ENCODE measurements around the gene SPIRE2. TPM values are rescaled to one million over a fixed set of nuclear protein-coding genes. Genes with fewer than 3 reads are reported as not detected.
A peak's percentile ranks its signal among the peaks of the same experiment; 100 is the strongest.

Gene SPIRE2
- total RNA-seq, 1 experiment from 2014 or later: 1.0 TPM

GRCh38 chr16:89861648-89862047 lies 33.4 kb downstream of the SPIRE2 start:
- DNase-seq: no peak
- Histone ChIP-seq H4K20me1 (ENCODE audit: insufficient read depth, low read depth, low read length) (peaks cover 15% of the 10 kb centered on the region; the same call in 1 of the 2 replicates), H3K9me2 (replicated peaks; ENCODE audit: insufficient read depth, low read length) (no peaks in the 10 kb centered on the region), H3K9ac (ENCODE audit: low read length) (no peak overlapping the region), H3K4me3 (ENCODE audit: low read length) (no peak overlapping the region), H3K4me1 (ENCODE audit: low read length) (peaks cover 22% of the 10 kb centered on the region), H3K27ac (ENCODE audit: low read length) (no peak overlapping the region), H3K4me2 (ENCODE audit: low read depth, low read length, poor library complexity, severe bottlenecking) (no peak overlapping the region), H3K36me3 (ENCODE audit: insufficient read depth, low read length) (no peaks in the 10 kb centered on the region), H3K9me3 (ENCODE audit: low read length) (no peaks in the 10 kb centered on the region), H3K79me2 (ENCODE audit: low read length) (no peaks in the 10 kb centered on the region), H2AFZ (ENCODE audit: low read length) (no peak overlapping the region), H3K27me3 (ENCODE audit: low read length) (no peaks in the 10 kb centered on the region)

GRCh38 chr16:89862732-89863131 lies 34.5 kb downstream of the SPIRE2 start:
- peaks cover 15% of the 10 kb centered on the region; the same call in 1 of the 2 replicates for H4K20me1 ChIP-seq (ENCODE audit: insufficient read depth, low read depth, low read length)
- H3K9me3 ChIP-seq (ENCODE audit: low read length): no peaks in the 10 kb centered on the region
- no peak overlapping the region for H2AFZ ChIP-seq (ENCODE audit: low read length)
- H3K9me2 ChIP-seq (replicated peaks; ENCODE audit: insufficient read depth, low read length): no peaks in the 10 kb centered on the region
- H3K4me3 ChIP-seq (ENCODE audit: low read length): no peak overlapping the region
- no peak for DNase-seq
- H3K79me2 ChIP-seq (ENCODE audit: low read length): no peaks in the 10 kb centered on the region
- no peak overlapping the region for H3K9ac ChIP-seq (ENCODE audit: low read length)
- H3K36me3 ChIP-seq (ENCODE audit: insufficient read depth, low read length): no peaks in the 10 kb centered on the region
- no peak overlapping the region for H3K27ac ChIP-seq (ENCODE audit: low read length)
- H3K27me3 ChIP-seq (ENCODE audit: low read length): no peaks in the 10 kb centered on the region
- no peak overlapping the region for H3K4me2 ChIP-seq (ENCODE audit: low read depth, low read length, poor library complexity, severe bottlenecking)
- peaks cover 20% of the 10 kb centered on the region for H3K4me1 ChIP-seq (ENCODE audit: low read length)

GRCh38 chr16:89863741-89864526 lies 35.7 kb downstream of the SPIRE2 start:
- Histone ChIP-seq H3K4me3 (ENCODE audit: low read length) (peak overlapping the region; percentile 50; the same call in 1 of the 2 replicates), H3K9me3 (ENCODE audit: low read length) (peaks cover 6% of the 10 kb centered on the region)

GRCh38 chr16:89864527-89864820 lies 36.2 kb downstream of the SPIRE2 start:
- peak overlapping the region; percentile 38; the same call in 1 of the 2 replicates for H2AFZ ChIP-seq (ENCODE audit: low read length)
- peaks cover 6% of the 10 kb centered on the region for H3K9me3 ChIP-seq (ENCODE audit: low read length)
- no peaks in the 10 kb centered on the region for H3K27me3 ChIP-seq (ENCODE audit: low read length)
- H4K20me1 ChIP-seq (ENCODE audit: insufficient read depth, low read depth, low read length): peaks cover 15% of the 10 kb centered on the region; the same call in 1 of the 2 replicates
- no peak overlapping the region for H3K27ac ChIP-seq (ENCODE audit: low read length)
- no peaks in the 10 kb centered on the region for H3K36me3 ChIP-seq (ENCODE audit: insufficient read depth, low read length)
- H3K9ac ChIP-seq (ENCODE audit: low read length): peak overlapping the region; percentile 49; the same call in 1 of the 2 replicates
- H3K9me2 ChIP-seq (replicated peaks; ENCODE audit: insufficient read depth, low read length): no peaks in the 10 kb centered on the region
- H3K4me2 ChIP-seq (ENCODE audit: low read depth, low read length, poor library complexity, severe bottlenecking): peak overlapping the region; percentile 68
- H3K79me2 ChIP-seq (ENCODE audit: low read length): no peaks in the 10 kb centered on the region
- DNase-seq: no peak
- H3K4me1 ChIP-seq (ENCODE audit: low read length): peaks cover 20% of the 10 kb centered on the region
- peak overlapping the region; percentile 50; the same call in 1 of the 2 replicates for H3K4me3 ChIP-seq (ENCODE audit: low read length)

More at GRCh38 chr16:89863741-89864526, 35.7 kb downstream of the SPIRE2 start:
- Histone ChIP-seq H3K27me3 (ENCODE audit: low read length) (no peaks in the 10 kb centered on the region), H3K79me2 (ENCODE audit: low read length) (no peaks in the 10 kb centered on the region), H2AFZ (ENCODE audit: low read length) (peak overlapping the region; percentile 38; the same call in 1 of the 2 replicates), H3K4me2 (ENCODE audit: low read depth, low read length, poor library complexity, severe bottlenecking) (peak overlapping the region; percentile 68), H4K20me1 (ENCODE audit: insufficient read depth, low read depth, low read length) (peaks cover 15% of the 10 kb centered on the region; the same call in 1 of the 2 replicates), H3K27ac (ENCODE audit: low read length) (no peak overlapping the region), H3K4me1 (ENCODE audit: low read length) (peaks cover 20% of the 10 kb centered on the region), H3K9ac (ENCODE audit: low read length) (peak overlapping the region; percentile 49), H3K36me3 (ENCODE audit: insufficient read depth, low read length) (no peaks in the 10 kb centered on the region), H3K9me2 (replicated peaks; ENCODE audit: insufficient read depth, low read length) (no peaks in the 10 kb centered on the region)
- DNase-seq: peak; percentile 56

GRCh38 chr16:89867918-89868317 lies 39.6 kb downstream of the SPIRE2 start:
- DNase-seq: no peak

GRCh38 chr16:89869911-89870310 lies 41.6 kb downstream of the SPIRE2 start:
- DNase-seq: no peak
- Histone ChIP-seq H3K79me2 (ENCODE audit: low read length) (peaks cover 7% of the 10 kb centered on the region), H3K9me2 (replicated peaks; ENCODE audit: insufficient read depth, low read length) (no peaks in the 10 kb centered on the region), H3K4me1 (ENCODE audit: low read length) (peaks cover 18% of the 10 kb centered on the region), H4K20me1 (ENCODE audit: insufficient read depth, low read depth, low read length) (peaks cover 7% of the 10 kb centered on the region), H3K9ac (ENCODE audit: low read length) (no peak overlapping the region), H3K4me2 (ENCODE audit: low read depth, low read length, poor library complexity, severe bottlenecking) (no peak overlapping the region), H2AFZ (ENCODE audit: low read length) (no peak overlapping the region), H3K36me3 (ENCODE audit: insufficient read depth, low read length) (peaks cover 3% of the 10 kb centered on the region), H3K27me3 (ENCODE audit: low read length) (no peaks in the 10 kb centered on the region), H3K27ac (ENCODE audit: low read length) (no peak overlapping the region), H3K4me3 (ENCODE audit: low read length) (no peak overlapping the region), H3K9me3 (ENCODE audit: low read length) (peaks cover 6% of the 10 kb centered on the region)

More at GRCh38 chr16:89867918-89868317, 39.6 kb downstream of the SPIRE2 start:
- no peak overlapping the region for H3K4me2 ChIP-seq (ENCODE audit: low read depth, low read length, poor library complexity, severe bottlenecking)
- H4K20me1 ChIP-seq (ENCODE audit: insufficient read depth, low read depth, low read length): 0 out of 2 replicates have a peak, but pooled peaks cover 5% of the 10 kb centered on the region
- no peak overlapping the region for H3K4me3 ChIP-seq (ENCODE audit: low read length)
- no peak overlapping the region for H3K27ac ChIP-seq (ENCODE audit: low read length)
- H3K36me3 ChIP-seq (ENCODE audit: insufficient read depth, low read length): no peaks in the 10 kb centered on the region
- H3K27me3 ChIP-seq (ENCODE audit: low read length): no peaks in the 10 kb centered on the region
- H3K9ac ChIP-seq (ENCODE audit: low read length): no peak overlapping the region
- no peaks in the 10 kb centered on the region for H3K9me2 ChIP-seq (replicated peaks; ENCODE audit: insufficient read depth, low read length)
- H3K9me3 ChIP-seq (ENCODE audit: low read length): peaks cover 6% of the 10 kb centered on the region
- H2AFZ ChIP-seq (ENCODE audit: low read length): no peak overlapping the region
- no peaks in the 10 kb centered on the region for H3K79me2 ChIP-seq (ENCODE audit: low read length)
- H3K4me1 ChIP-seq (ENCODE audit: low read length): peaks cover 24% of the 10 kb centered on the region

- H3K27me3 ChIP-seq (ENCODE audit: low read length): no peaks in the 10 kb centered on the region
- peaks cover 12% of the 10 kb centered on the region for H3K79me2 ChIP-seq (ENCODE audit: low read length)
- H4K20me1 ChIP-seq (ENCODE audit: insufficient read depth, low read depth, low read length): peaks cover 11% of the 10 kb centered on the region
- H3K9ac ChIP-seq (ENCODE audit: low read length): no peak overlapping the region
- H3K27ac ChIP-seq (ENCODE audit: low read length): no peak overlapping the region
- H3K4me3 ChIP-seq (ENCODE audit: low read length): no peak overlapping the region
- no peaks in the 10 kb centered on the region for H3K9me2 ChIP-seq (replicated peaks; ENCODE audit: insufficient read depth, low read length)
- peaks cover 19% of the 10 kb centered on the region for H3K4me1 ChIP-seq (ENCODE audit: low read length)
- peaks cover 8% of the 10 kb centered on the region for H3K36me3 ChIP-seq (ENCODE audit: insufficient read depth, low read length)
- no peak overlapping the region for H2AFZ ChIP-seq (ENCODE audit: low read length)
- H3K4me2 ChIP-seq (ENCODE audit: low read depth, low read length, poor library complexity, severe bottlenecking): no peak overlapping the region
- peaks cover 6% of the 10 kb centered on the region for H3K9me3 ChIP-seq (ENCODE audit: low read length)
- no peak for DNase-seq
These were observed 42.2 kb downstream of the SPIRE2 start for GRCh38 chr16:89870440-89870839.

- Histone ChIP-seq H3K4me3 (ENCODE audit: low read length) (no peak overlapping the region), H4K20me1 (ENCODE audit: insufficient read depth, low read depth, low read length) (peaks cover 18% of the 10 kb centered on the region), H3K4me1 (ENCODE audit: low read length) (peaks cover 19% of the 10 kb centered on the region), H3K4me2 (ENCODE audit: low read depth, low read length, poor library complexity, severe bottlenecking) (no peak overlapping the region), H3K9ac (ENCODE audit: low read length) (no peak overlapping the region; the same call in 1 of the 2 replicates), H3K27me3 (ENCODE audit: low read length) (no peaks in the 10 kb centered on the region), H3K27ac (ENCODE audit: low read length) (no peak overlapping the region), H3K9me3 (ENCODE audit: low read length) (peaks cover 6% of the 10 kb centered on the region), H3K9me2 (replicated peaks; ENCODE audit: insufficient read depth, low read length) (no peaks in the 10 kb centered on the region), H3K36me3 (ENCODE audit: insufficient read depth, low read length) (peaks cover 14% of the 10 kb centered on the region), H2AFZ (ENCODE audit: low read length) (no peak overlapping the region), H3K79me2 (ENCODE audit: low read length) (peaks cover 22% of the 10 kb centered on the region)
- DNase-seq: no peak
These were observed 43.6 kb downstream of the SPIRE2 start for GRCh38 chr16:89871895-89872294.
